Right ventricle myocardium superior (tissue), 1 donor: ENCODE data around the gene SEMA5A. TPM values are rescaled to one million over a fixed set of nuclear protein-coding genes. Genes with fewer than 3 reads are reported as not detected.

Source experiments
- ATAC-seq: fragments of 200-7000 bp; cut with Tn5 transposase; one replicate; pipeline ENCODE4 v1.9.1; 2020; ENCODE audit warnings: mild to moderate bottlenecking; ENCODE audit not compliant: poor library complexity
- DNase-seq: peaks from one replicate; pipeline ENCODE4 v3.0.0-alpha.2; 2020
- intact Hi-C: fragments of 100-400 bp; cut with DNase I; formaldehyde crosslinking; loops from one replicate; pipeline ENCODE4 v1.11.2; 2022
- microRNA-seq: library from miRNA; unstranded; fragments of <30 nt; microRNA quantifications from one replicate; pipeline ENCODE4 v1.2.0, GENCODE V29; 2020
- total RNA-seq: library from RNA; stranded (reverse); fragmentation: NEBNext Ultra II Directional; extraction: Animal tissue kit (Norgen Biotek cat#: 25700); gene quantifications from one replicate; pipeline ENCODE4 v1.2.1, GENCODE V29; 2021
- donor health status: DM: no; HTN: yes; CAD: no; lungs with severe emphysema.

Gene SEMA5A
- total RNA-seq, 1 donor from 2014 or later: 27.1 TPM

GRCh38 chr5:9013147-9013546 lies 532.7 kb downstream of the SEMA5A start:
- ATAC-seq: no peak
- no peak for DNase-seq
- intact Hi-C loops: no loop called here

- intact Hi-C loops: no loop called here
- DNase-seq: no peak
- no peak for ATAC-seq
Measured at GRCh38 chr5:9009931-9010651, 535.8 kb downstream of the SEMA5A start.

GRCh38 chr5:8997542-8998070 lies 548.3 kb downstream of the SEMA5A start:
- DNase-seq (no peak), ATAC-seq (no peak)
- intact Hi-C loops: no loop called here

- intact Hi-C loops: no loop called here
- no peak for DNase-seq
- no peak for ATAC-seq
Measured at GRCh38 chr5:8993031-8993430, 552.8 kb downstream of the SEMA5A start.

Small RNA genes lying within 50 kb of the gene (microRNA-seq; reads per million reads assigned to microRNA genes)
- 8.7 reads per million, percentile 23 among the genes with 10 or more reads in this experiment for gene MIR4636

Other genes with a start within 250 kb of the SEMA5A start
- gene TAS2R1, start 84.3 kb upstream of the SEMA5A start, total RNA-seq: not detected